Lower leg skin (tissue), 4 donors: ENCODE measurements around the gene SEPHS1. TPM values are rescaled to one million over a fixed set of nuclear protein-coding genes. Genes with fewer than 3 reads are reported as not detected.

ENCODE experiments used
- DNase-seq, 2 donors: peaks; one replicate each; pipeline ENCODE4 v3.0.0-alpha.2; 2019; ENCODE audit warnings: low spot score in 2 of 2
- H3K4me3 ChIP-seq: fragments of 200-600 bp; sonication (generic); 2 replicates; pipeline ENCODE4 v1.5.1; 2017; ENCODE audit warnings: mild to moderate bottlenecking, low read depth; ENCODE audit not compliant: poor library complexity, severe bottlenecking
- CTCF ChIP-seq, 3 donors: fragments of 450-650 bp; IDR thresholded peaks; one replicate each; pipeline ENCODE4 v1.5.1; 2016; ENCODE audit warnings: antibody characterized with exemption in 3 of 3, mild to moderate bottlenecking in 3 of 3, moderate library complexity in 2 of 3
- POLR2A ChIP-seq, 2 donors: fragments of 450-650 bp; IDR thresholded peaks; one replicate each; pipeline ENCODE4 v1.6.1; 2016 to 2017; ENCODE audit warnings: antibody characterized with exemption in 2 of 2, mild to moderate bottlenecking in 1 of 2, moderate library complexity in 1 of 2
- WGBS, 2 donors: methylation state at CpG; one replicate each; pipeline ENCODE4 v1.1.5; 2018; 5-methylcytosine and 5-hydroxymethylcytosine counted together
- intact Hi-C: fragments of 100-400 bp; cut with DNase I; formaldehyde crosslinking; loops from one replicate; pipeline ENCODE4 v1.15.0; 2023; ENCODE audit warnings: low total_unique reads
- total RNA-seq, 4 donors: library from RNA; depleted of rRNA; stranded (reverse); fragments of >200 nt; gene quantifications; one replicate each; pipeline ENCODE4 v1.1.0, GENCODE V29; 2016

The SEPHS1 gene
- total RNA-seq, 4 donors from 2014 or later: 14.4 to 35.0 (median 17.4) TPM

- TF ChIP-seq CTCF (IDR thresholded peaks at IDR 0.05): no peak
- TF ChIP-seq POLR2A (IDR thresholded peaks at IDR 0.05): no peak
- 73 to 81% methylated on average over 6 of the region's 6 CpGs for WGBS, 2 donors
- intact Hi-C loops: no loop called here
- DNase-seq: peak in 1 of 2 donors; percentile 64
- H3K4me3 ChIP-seq: no peak overlapping the region
Observed at GRCh38 chr10:13317474-13317873, 30.6 kb downstream of the SEPHS1 start.

GRCh38 chr10:13316635-13317311 is 31.3 kb downstream of the SEPHS1 start:
- TF ChIP-seq POLR2A (IDR thresholded peaks at IDR 0.05) (no peak), CTCF (IDR thresholded peaks at IDR 0.05) (no peak)
- 66 to 72% methylated on average over 7 of the region's 7 CpGs for WGBS, 2 donors
- intact Hi-C loops: no loop called here
- H3K4me3 ChIP-seq: no peak overlapping the region
- DNase-seq: peak in 1 of 2 donors; percentile 50

GRCh38 chr10:13315361-13315760 is 32.7 kb downstream of the SEPHS1 start:
- TF ChIP-seq POLR2A (IDR thresholded peaks at IDR 0.05) (no peak), CTCF (IDR thresholded peaks at IDR 0.05) (no peak)
- no peak overlapping the region for H3K4me3 ChIP-seq
- intact Hi-C loops: no loop called here
- no peak for DNase-seq

GRCh38 chr10:13311177-13311575 is 36.9 kb downstream of the SEPHS1 start:
- TF ChIP-seq POLR2A (IDR thresholded peaks at IDR 0.05): no peak
- no peak for TF ChIP-seq CTCF (IDR thresholded peaks at IDR 0.05)
- 72 to 73% methylated on average over 5 of the region's 5 CpGs for WGBS, 2 donors
- intact Hi-C loops: no loop called here
- no peak for DNase-seq
- H3K4me3 ChIP-seq: no peak overlapping the region

- intact Hi-C loops: no loop called here
- no peak for TF ChIP-seq POLR2A (IDR thresholded peaks at IDR 0.05)
- no peak overlapping the region for H3K4me3 ChIP-seq
- peak in 1 of 2 donors; percentile 58 for DNase-seq
- WGBS, 2 donors: 91 to 93% methylated on average over 7 of the region's 7 CpGs
Observed at GRCh38 chr10:13310518-13311176, 37.4 kb downstream of the SEPHS1 start.

- no peak for DNase-seq
- 91 to 100% methylated on average over 2 of the region's 2 CpGs for WGBS, 2 donors
- TF ChIP-seq POLR2A (IDR thresholded peaks at IDR 0.05): no peak
- no peak for TF ChIP-seq CTCF (IDR thresholded peaks at IDR 0.05)
- intact Hi-C loops: no loop called here
- no peak overlapping the region for H3K4me3 ChIP-seq
Observed at GRCh38 chr10:13309792-13310191, 38.3 kb downstream of the SEPHS1 start.
